H9 (cell line): Measurements from ENCODE around the gene TUT4. TPM values are rescaled to one million over a fixed set of nuclear protein-coding genes. Genes with fewer than 3 reads are reported as not detected.

Experiments used
- DNase-seq: peaks from one replicate; pipeline ENCODE4 v3.0.0-alpha.2; 2017
- H2AFZ ChIP-seq: one replicate; pipeline ENCODE4 v1.6.1; 2013; ENCODE audit warnings: mild to moderate bottlenecking, low read length, control low read depth, moderate library complexity
- H2AK5ac ChIP-seq: 2 replicates; pipeline ENCODE4 v1.6.1; 2013; ENCODE audit warnings: low read length, control low read depth, mixed read lengths; ENCODE audit not compliant: insufficient read length
- H2BK120ac ChIP-seq: one replicate; pipeline ENCODE4 v1.6.1; 2013; ENCODE audit warnings: low read depth, mild to moderate bottlenecking, low read length, control low read depth, inconsistent platforms; ENCODE audit not compliant: poor library complexity, severe bottlenecking
- H2BK12ac ChIP-seq: 2 replicates; pipeline ENCODE4 v1.6.1; 2013; ENCODE audit warnings: low read length, control low read depth, mixed read lengths, low read depth; ENCODE audit not compliant: insufficient read length
- H2BK15ac ChIP-seq: 2 replicates; pipeline ENCODE4 v1.6.1; 2013; ENCODE audit warnings: low read depth, low read length, control low read depth
- H2BK20ac ChIP-seq: one replicate; pipeline ENCODE4 v1.6.1; 2013; ENCODE audit warnings: low read depth, mild to moderate bottlenecking, low read length, control low read depth, inconsistent platforms; ENCODE audit not compliant: poor library complexity, severe bottlenecking
- H2BK5ac ChIP-seq: 2 replicates; pipeline ENCODE4 v1.6.1; 2013; ENCODE audit warnings: low read length, control low read depth, mixed read lengths; ENCODE audit not compliant: insufficient read length
- H3K14ac ChIP-seq: 2 replicates; pipeline ENCODE4 v1.6.1; 2013; ENCODE audit warnings: low read length, control low read depth; ENCODE audit not compliant: insufficient read depth
- H3K18ac ChIP-seq: 2 replicates; pipeline ENCODE4 v1.6.1; 2013; ENCODE audit warnings: low read depth, mild to moderate bottlenecking, mixed read lengths, low read length, control low read depth; ENCODE audit not compliant: insufficient read length
- H3K23ac ChIP-seq: 2 replicates; pipeline ENCODE4 v1.6.1; 2013; ENCODE audit warnings: low read length, control low read depth, mixed read lengths, low read depth; ENCODE audit not compliant: insufficient read length
- H3K23me2 ChIP-seq: 2 replicates; pipeline ENCODE4 v1.6.1; 2013; ENCODE audit warnings: low read depth, mild to moderate bottlenecking, mixed read lengths, low read length, control low read depth; ENCODE audit not compliant: insufficient read length, poor library complexity, severe bottlenecking
- H3K27ac ChIP-seq: 2 replicates; pipeline ENCODE4 v1.5.1; 2013; ENCODE audit warnings: low read length, control low read depth, mixed read lengths, low read depth; ENCODE audit not compliant: insufficient read length
- H3K27me3 ChIP-seq: 2 replicates; pipeline ENCODE4 v1.6.1; 2013; ENCODE audit warnings: low read length, control low read depth, inconsistent platforms; ENCODE audit not compliant: insufficient read depth
- H3K4ac ChIP-seq: 2 replicates; pipeline ENCODE4 v1.6.1; 2013; ENCODE audit warnings: low read depth, mild to moderate bottlenecking, control low read depth, inconsistent platforms, low read length, moderate library complexity
- H3K4me1 ChIP-seq: 2 replicates; pipeline ENCODE4 v1.6.1; 2013; ENCODE audit warnings: low read length, control low read depth, inconsistent platforms; ENCODE audit not compliant: insufficient read depth
- H3K4me2 ChIP-seq: 2 replicates; pipeline ENCODE4 v1.6.1; 2013; ENCODE audit warnings: low read length, control low read depth, mixed read lengths; ENCODE audit not compliant: insufficient read length, insufficient read depth
- H3K56ac ChIP-seq: 2 replicates; pipeline ENCODE4 v1.6.1; 2013; ENCODE audit warnings: low read depth, mild to moderate bottlenecking, mixed read lengths, low read length, control low read depth; ENCODE audit not compliant: insufficient read length
- H3K79me1 ChIP-seq: 2 replicates; pipeline ENCODE4 v1.6.1; 2013; ENCODE audit warnings: low read depth, mild to moderate bottlenecking, moderate library complexity, low read length, control low read depth, inconsistent platforms; ENCODE audit not compliant: insufficient read depth, poor library complexity, severe bottlenecking
- H3K79me2 ChIP-seq: 2 replicates; pipeline ENCODE4 v1.6.1; 2013; ENCODE audit warnings: low read length, control low read depth, inconsistent platforms; ENCODE audit not compliant: insufficient read depth
- H3K9ac ChIP-seq: 2 replicates; pipeline ENCODE4 v1.6.1; 2013; ENCODE audit warnings: low read length, control low read depth, mixed read lengths; ENCODE audit not compliant: insufficient read length; ENCODE audit errors: extremely low read depth
- H3K9me3 ChIP-seq: one replicate; pipeline ENCODE4 v1.6.1; 2013; ENCODE audit warnings: low read depth, low read length, inconsistent platforms; ENCODE audit not compliant: control insufficient read depth
- H3T11ph ChIP-seq: one replicate; pipeline ENCODE4 v1.6.1; 2013; ENCODE audit warnings: mild to moderate bottlenecking, low read length, control low read depth, inconsistent platforms
- H4K20me1 ChIP-seq: one replicate; pipeline ENCODE4 v1.6.1; 2013; ENCODE audit not compliant: control insufficient read depth, insufficient read length, insufficient read depth
- H4K5ac ChIP-seq: 2 replicates; pipeline ENCODE4 v1.6.1; 2013; ENCODE audit warnings: low read depth, mild to moderate bottlenecking, mixed read lengths, low read length, control low read depth; ENCODE audit not compliant: insufficient read length
- H4K8ac ChIP-seq: replicated peaks from 2 replicates; pipeline ENCODE4 v1.6.1; 2013; ENCODE audit warnings: low read length, control low read depth, mixed read lengths, low read depth; ENCODE audit not compliant: insufficient read length
- H4K91ac ChIP-seq: 2 replicates; pipeline ENCODE4 v1.6.1; 2013; ENCODE audit warnings: low read depth, mild to moderate bottlenecking, moderate library complexity, mixed read lengths, low read length, control low read depth; ENCODE audit not compliant: insufficient read length
- H3K27ac Mint-ChIP-seq, 3 experiments: 2 replicates in 2 of 3; 3 replicates in 1 of 3; pipeline ENCODE4 v1.8.0; 2020 to 2021; ENCODE audit warnings: mixed read lengths in 3 of 3, mild to moderate bottlenecking in 1 of 3, moderate library complexity in 1 of 3
- H3K27me3 Mint-ChIP-seq: 2 replicates; pipeline ENCODE4 v1.8.0; 2021; ENCODE audit warnings: low read depth, mild to moderate bottlenecking, moderate library complexity, mixed read lengths
- H3K36me3 Mint-ChIP-seq, 3 experiments: 2 replicates in 2 of 3; 3 replicates in 1 of 3; pipeline ENCODE4 v1.8.0; 2020 to 2021; ENCODE audit warnings: low read depth in 3 of 3, mixed read lengths in 3 of 3; ENCODE audit not compliant: insufficient read depth in 1 of 3
- H3K4me1 Mint-ChIP-seq, 2 experiments: 2 replicates each; pipeline ENCODE4 v1.8.0; 2020; ENCODE audit warnings: mixed read lengths in 2 of 2
- H3K4me3 Mint-ChIP-seq, 2 experiments: 2 replicates in 1 of 2; 3 replicates in 1 of 2; pipeline ENCODE4 v1.8.0; 2020 to 2021; ENCODE audit warnings: mild to moderate bottlenecking in 2 of 2, mixed read lengths in 2 of 2, moderate library complexity in 1 of 2
- H3K9me3 Mint-ChIP-seq, 2 experiments: 2 replicates in 1 of 2; 3 replicates in 1 of 2; pipeline ENCODE4 v1.8.0; 2020; ENCODE audit warnings: mild to moderate bottlenecking in 2 of 2, mixed read lengths in 2 of 2, moderate library complexity in 1 of 2
- WGBS: extraction: QIAGEN DNeasy Blood & Tissue Kit; methylation state at CpG from one replicate; pipeline ENCODE4 v1.1.7; 2013; ENCODE audit warnings: missing lambda C conversion rate, low lambda C conversion rate, mixed read lengths; ENCODE audit not compliant: insufficient read length; ENCODE audit errors: extremely low coverage; 5-methylcytosine and 5-hydroxymethylcytosine counted together
- total RNA-seq: library from RNA; stranded (reverse); gene quantifications from 2 replicates; pipeline ENCODE4 v1.2.1, GENCODE V29; 2021
- TF ChIP-seq, protein P1 (sequence below): fragments of 200-600 bp; sonication (generic); conservative IDR thresholded peaks from 3 replicates; pipeline ENCODE4 v1.8.0; 2021; ENCODE audit warnings: antibody characterized with exemption, mild to moderate bottlenecking

TUT4 gene
- total RNA-seq, 1 experiment from 2014 or later = 59.3 TPM

DNA sequence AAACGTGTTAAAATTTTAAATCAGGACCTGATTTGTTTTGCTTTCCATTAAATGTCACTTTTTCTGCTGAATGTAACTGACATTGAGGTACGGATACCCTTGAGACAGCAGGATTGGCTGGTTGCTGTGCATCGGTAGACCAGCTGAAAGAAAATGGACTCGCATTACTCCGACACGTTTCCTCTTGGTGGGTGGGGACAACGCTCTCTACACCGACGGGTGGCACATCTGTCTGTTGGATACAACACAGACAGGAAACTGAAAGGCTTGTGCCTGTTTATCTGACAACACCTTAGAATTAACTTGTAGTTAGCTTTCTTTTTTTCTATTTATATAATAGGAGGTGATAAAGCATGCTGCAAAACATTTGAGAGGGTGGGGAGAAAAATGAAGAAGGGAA, 129.1 kb downstream of the TUT4 start:
- Histone ChIP-seq H3K27me3 (no peaks in the 10 kb centered on the region), H4K91ac (no peak overlapping the region), H3K79me1 (no peaks in the 10 kb centered on the region), H3K23me2 (no peaks in the 10 kb centered on the region), H3K9ac (no peak overlapping the region), H2BK120ac (no peak overlapping the region), H3T11ph (no peak overlapping the region), H2AK5ac (no peak overlapping the region), H2AFZ (no peak overlapping the region), H3K56ac (no peak overlapping the region), H3K9me3 (no peaks in the 10 kb centered on the region), H4K5ac (no peak overlapping the region), H3K79me2 (no peaks in the 10 kb centered on the region), H3K27ac (no peak overlapping the region), H3K23ac (no peak overlapping the region), H2BK15ac (no peak overlapping the region), H2BK20ac (no peak overlapping the region), H3K4me2 (no peak overlapping the region), H3K18ac (no peak overlapping the region), H2BK12ac (no peak overlapping the region), H3K14ac (no peak overlapping the region), H2BK5ac (no peak overlapping the region), H4K20me1 (no peaks in the 10 kb centered on the region), H4K8ac (no peak overlapping the region), H3K4ac (no peak overlapping the region), H3K4me1 (no peaks in the 10 kb centered on the region)
- peaks cover 7% of the 10 kb centered on the region in 2 experiments; a peak in 3 of 4 replicates for H3K4me1 Mint-ChIP-seq
- no peaks in the 10 kb centered on the region for H3K9me3 Mint-ChIP-seq
- WGBS = no CpG with 5 or more reads among the region's 9 CpGs
- H3K4me3 Mint-ChIP-seq = no peak overlapping the region
- DNase-seq = no peak
- H3K27me3 Mint-ChIP-seq = no peaks in the 10 kb centered on the region; the same call in 1 of the 2 replicates
- H3K36me3 Mint-ChIP-seq = peaks cover 11 to 49% (median 28%) of the 10 kb centered on the region in 3 experiments; a peak in 6 of 7 replicates
- TF ChIP-seq, protein P1, sequence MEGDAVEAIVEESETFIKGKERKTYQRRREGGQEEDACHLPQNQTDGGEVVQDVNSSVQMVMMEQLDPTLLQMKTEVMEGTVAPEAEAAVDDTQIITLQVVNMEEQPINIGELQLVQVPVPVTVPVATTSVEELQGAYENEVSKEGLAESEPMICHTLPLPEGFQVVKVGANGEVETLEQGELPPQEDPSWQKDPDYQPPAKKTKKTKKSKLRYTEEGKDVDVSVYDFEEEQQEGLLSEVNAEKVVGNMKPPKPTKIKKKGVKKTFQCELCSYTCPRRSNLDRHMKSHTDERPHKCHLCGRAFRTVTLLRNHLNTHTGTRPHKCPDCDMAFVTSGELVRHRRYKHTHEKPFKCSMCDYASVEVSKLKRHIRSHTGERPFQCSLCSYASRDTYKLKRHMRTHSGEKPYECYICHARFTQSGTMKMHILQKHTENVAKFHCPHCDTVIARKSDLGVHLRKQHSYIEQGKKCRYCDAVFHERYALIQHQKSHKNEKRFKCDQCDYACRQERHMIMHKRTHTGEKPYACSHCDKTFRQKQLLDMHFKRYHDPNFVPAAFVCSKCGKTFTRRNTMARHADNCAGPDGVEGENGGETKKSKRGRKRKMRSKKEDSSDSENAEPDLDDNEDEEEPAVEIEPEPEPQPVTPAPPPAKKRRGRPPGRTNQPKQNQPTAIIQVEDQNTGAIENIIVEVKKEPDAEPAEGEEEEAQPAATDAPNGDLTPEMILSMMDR = no peak
- H3K27ac Mint-ChIP-seq = peak overlapping the region in 1 of 3 experiments; percentile 16; a peak in 1 of 7 replicates
